ENCODE measurements around the gene FAM221A. TPM values are rescaled to one million over a fixed set of nuclear protein-coding genes. Genes with fewer than 3 reads are reported as not detected.
"Not testable (repeated sequence)": the region's sequence is repeated elsewhere in the genome, so short reads cannot be mapped to it uniquely, and the experiment has no call there.

FAM221A gene
- total RNA-seq, 3 donors from 2014 or later = 12.2 to 18.1 (median 13.1) TPM

DNA sequence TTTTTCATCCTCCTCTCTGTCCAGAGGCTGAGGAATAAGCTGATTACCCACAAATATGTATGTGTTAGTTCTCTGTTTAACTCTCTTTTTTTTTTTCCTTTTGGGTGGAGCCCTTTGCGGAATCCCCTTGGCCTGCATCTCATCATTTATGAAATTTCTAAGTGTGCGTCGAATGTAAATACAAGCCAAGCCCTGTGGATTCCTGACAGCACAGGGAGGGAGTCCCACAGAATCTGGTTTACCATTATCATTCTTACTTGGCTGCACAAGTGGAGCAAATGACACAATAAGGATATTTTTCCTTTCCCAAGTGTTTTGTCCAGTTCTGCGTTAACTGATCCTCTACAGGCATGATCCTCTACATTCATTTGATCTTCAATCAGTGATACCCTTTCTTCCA is 41.5 kb downstream of the FAM221A start:
- no peaks in the 10 kb centered on the region for H3K36me3 ChIP-seq
- no peaks in the 10 kb centered on the region for H3K9me3 ChIP-seq
- TF ChIP-seq POLR2AphosphoS5 (IDR thresholded peaks at IDR 0.05) = no peak
- TF ChIP-seq POLR2A (IDR thresholded peaks at IDR 0.05) = no peak
- TF ChIP-seq, protein P1, sequence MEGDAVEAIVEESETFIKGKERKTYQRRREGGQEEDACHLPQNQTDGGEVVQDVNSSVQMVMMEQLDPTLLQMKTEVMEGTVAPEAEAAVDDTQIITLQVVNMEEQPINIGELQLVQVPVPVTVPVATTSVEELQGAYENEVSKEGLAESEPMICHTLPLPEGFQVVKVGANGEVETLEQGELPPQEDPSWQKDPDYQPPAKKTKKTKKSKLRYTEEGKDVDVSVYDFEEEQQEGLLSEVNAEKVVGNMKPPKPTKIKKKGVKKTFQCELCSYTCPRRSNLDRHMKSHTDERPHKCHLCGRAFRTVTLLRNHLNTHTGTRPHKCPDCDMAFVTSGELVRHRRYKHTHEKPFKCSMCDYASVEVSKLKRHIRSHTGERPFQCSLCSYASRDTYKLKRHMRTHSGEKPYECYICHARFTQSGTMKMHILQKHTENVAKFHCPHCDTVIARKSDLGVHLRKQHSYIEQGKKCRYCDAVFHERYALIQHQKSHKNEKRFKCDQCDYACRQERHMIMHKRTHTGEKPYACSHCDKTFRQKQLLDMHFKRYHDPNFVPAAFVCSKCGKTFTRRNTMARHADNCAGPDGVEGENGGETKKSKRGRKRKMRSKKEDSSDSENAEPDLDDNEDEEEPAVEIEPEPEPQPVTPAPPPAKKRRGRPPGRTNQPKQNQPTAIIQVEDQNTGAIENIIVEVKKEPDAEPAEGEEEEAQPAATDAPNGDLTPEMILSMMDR (IDR thresholded peaks at IDR 0.05) = no peak
- no peaks in the 10 kb centered on the region for H3K27me3 ChIP-seq
- H3K4me3 ChIP-seq = no peak overlapping the region
- no peak for DNase-seq (ENCODE audit: low spot score in 2 of 2)
- intact Hi-C loops (cut with DNase I; ENCODE audit: low total_unique reads) = no loop called here
- no peaks in the 10 kb centered on the region for H3K4me1 ChIP-seq
- H3K27ac ChIP-seq = no peak overlapping the region

DNA sequence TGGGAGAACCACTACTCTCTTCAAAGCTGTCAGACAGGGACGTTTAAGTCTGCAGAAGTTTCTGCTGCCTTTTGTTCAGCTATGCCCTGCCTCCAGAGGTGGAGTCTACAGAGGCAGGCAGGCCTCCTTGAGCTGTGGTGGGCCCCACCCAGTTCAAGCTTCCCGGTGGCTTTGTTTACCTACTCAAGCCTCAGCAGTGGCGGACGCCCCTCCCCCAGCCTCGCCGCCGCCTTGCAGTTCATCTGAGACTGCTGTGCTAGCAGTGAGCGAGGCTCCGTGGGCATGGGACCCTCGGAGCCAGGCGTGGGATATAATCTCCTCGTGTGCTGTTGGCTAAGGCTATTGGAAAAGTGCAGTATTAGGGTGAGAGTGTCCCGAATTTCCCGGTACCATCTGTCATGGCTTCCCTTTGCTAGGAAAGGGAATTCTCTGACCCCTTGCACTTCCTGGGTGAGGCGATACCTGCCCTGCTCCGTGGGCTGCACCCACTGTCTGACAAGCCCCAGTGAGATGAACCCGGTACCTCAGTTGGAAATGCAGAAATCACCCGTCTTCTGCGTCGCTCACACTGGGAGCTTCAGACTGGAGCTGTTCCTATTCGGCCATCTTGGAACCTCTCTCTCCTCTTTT is 42.7 kb downstream of the FAM221A start:
- H3K27me3 ChIP-seq; H3K4me3 ChIP-seq; DNase-seq (ENCODE audit: low spot score in 2 of 2); H3K4me1 ChIP-seq; H3K36me3 ChIP-seq; H3K27ac ChIP-seq; intact Hi-C loops (cut with DNase I; ENCODE audit: low total_unique reads); H3K9me3 ChIP-seq: not testable (repeated sequence)

DNA sequence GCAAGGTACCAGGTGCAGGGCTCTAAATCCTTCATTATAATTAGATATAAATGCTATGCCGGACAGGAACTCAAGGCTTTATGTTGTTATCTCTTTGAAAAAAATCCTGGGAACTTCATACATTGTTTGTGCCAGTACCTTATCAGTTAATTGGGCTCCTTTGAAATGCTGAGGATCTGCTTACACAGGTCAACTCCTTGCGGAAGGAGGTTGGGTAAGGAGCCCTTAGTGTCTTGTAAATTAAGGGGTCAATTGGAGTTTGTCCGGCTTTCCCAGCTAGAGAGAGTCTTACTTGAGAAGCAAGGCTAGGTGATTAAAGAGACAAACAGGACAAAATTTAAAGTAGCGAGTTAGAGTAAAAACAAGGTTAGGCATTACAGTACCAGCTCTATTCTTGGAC is 44.1 kb downstream of the FAM221A start:
- H3K36me3 ChIP-seq; H3K9me3 ChIP-seq; H3K4me3 ChIP-seq; H3K27ac ChIP-seq; intact Hi-C loops (cut with DNase I; ENCODE audit: low total_unique reads); DNase-seq (ENCODE audit: low spot score in 2 of 2); H3K4me1 ChIP-seq; H3K27me3 ChIP-seq: not testable (repeated sequence)

DNA sequence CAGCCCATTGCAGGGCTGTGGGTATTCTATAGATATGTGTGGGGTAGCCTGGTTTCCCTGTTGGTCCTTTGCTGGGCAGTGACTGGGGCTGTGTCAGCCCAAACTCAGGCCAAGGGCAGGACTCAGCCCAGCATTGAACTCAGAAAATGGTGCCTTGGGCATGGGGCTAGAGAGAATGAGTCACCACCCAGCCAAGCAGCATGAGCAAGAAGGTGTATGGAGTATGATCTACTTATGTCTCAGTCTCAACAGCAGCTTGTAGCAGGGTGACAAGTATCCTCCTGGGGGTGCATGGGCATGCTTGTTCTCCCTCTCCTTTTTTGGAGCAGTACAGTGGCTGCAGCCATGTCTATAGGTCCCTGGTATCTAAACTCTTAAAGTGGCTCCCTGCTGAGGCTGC is 62.1 kb downstream of the FAM221A start:
- Histone ChIP-seq H3K27me3 (no peaks in the 10 kb centered on the region), H3K9me3 (peaks cover 15 to 21% of the 10 kb centered on the region in 2 donors), H3K36me3 (no peaks in the 10 kb centered on the region), H3K4me1 (no peaks in the 10 kb centered on the region), H3K27ac (no peak overlapping the region), H3K4me3 (no peak overlapping the region)
- intact Hi-C loops (cut with DNase I; ENCODE audit: low total_unique reads) = no loop called here
- TF ChIP-seq POLR2A (IDR thresholded peaks at IDR 0.05) (no peak), POLR2AphosphoS5 (IDR thresholded peaks at IDR 0.05) (no peak)
- TF ChIP-seq, protein P1 (IDR thresholded peaks at IDR 0.05) = no peak
- no peak for DNase-seq (ENCODE audit: low spot score in 2 of 2)

DNA sequence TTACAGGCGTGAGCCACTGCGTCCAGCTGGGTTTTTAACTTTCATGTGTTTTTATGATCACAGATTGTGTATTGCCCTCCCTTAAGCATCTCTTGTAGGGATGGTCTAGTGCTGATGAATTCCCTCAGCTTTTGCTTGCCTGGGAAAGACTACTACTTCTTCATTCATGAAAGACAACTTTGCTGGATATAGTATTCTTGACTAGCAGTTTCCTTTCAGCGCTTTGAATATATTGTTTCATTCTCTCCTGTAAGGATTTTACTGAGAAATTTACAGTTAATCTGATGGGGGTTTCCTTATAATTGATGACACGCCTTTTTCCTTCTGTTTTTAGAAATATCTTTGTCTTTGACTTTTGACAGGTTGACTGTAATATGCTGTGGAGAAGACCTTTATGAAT is 63.2 kb downstream of the FAM221A start:
- Histone ChIP-seq H3K27ac (no peak overlapping the region), H3K36me3 (no peaks in the 10 kb centered on the region), H3K9me3 (peaks cover 15 to 21% of the 10 kb centered on the region in 2 donors), H3K27me3 (no peaks in the 10 kb centered on the region), H3K4me3 (no peak overlapping the region), H3K4me1 (no peaks in the 10 kb centered on the region)
- intact Hi-C loops (cut with DNase I; ENCODE audit: low total_unique reads) = no loop called here
- TF ChIP-seq, protein P1 (IDR thresholded peaks at IDR 0.05) = no peak
- TF ChIP-seq POLR2A (IDR thresholded peaks at IDR 0.05) (no peak), POLR2AphosphoS5 (IDR thresholded peaks at IDR 0.05) (no peak)
- no peak for DNase-seq (ENCODE audit: low spot score in 2 of 2)

DNA sequence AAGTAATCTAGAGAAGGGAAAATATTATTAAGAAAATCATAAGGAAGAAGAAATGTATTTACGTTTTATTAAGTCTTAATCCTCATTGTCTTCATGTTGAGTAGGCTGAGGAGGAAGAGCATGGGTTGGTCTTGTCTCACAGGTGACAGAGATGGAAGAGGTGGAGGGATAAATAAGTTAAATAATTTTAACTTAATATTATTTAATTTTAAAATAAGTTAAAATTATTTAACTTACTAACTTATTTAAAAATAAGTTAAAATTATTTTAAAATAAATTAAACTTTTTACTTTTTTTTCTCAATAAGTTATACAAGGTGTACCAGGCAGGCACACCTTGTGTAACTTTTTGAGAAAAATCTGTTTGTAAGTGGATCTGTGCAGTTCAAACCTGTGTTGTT is 66.6 kb downstream of the FAM221A start:
- H3K9me3 ChIP-seq = peaks cover 14 to 21% of the 10 kb centered on the region in 2 donors
- H3K27me3 ChIP-seq = no peaks in the 10 kb centered on the region
- intact Hi-C loops (cut with DNase I; ENCODE audit: low total_unique reads) = no loop called here
- TF ChIP-seq POLR2A (IDR thresholded peaks at IDR 0.05) (no peak), POLR2AphosphoS5 (IDR thresholded peaks at IDR 0.05) (no peak)
- TF ChIP-seq, protein P1 (IDR thresholded peaks at IDR 0.05) = no peak
- no peaks in the 10 kb centered on the region for H3K36me3 ChIP-seq
- H3K4me1 ChIP-seq = no peaks in the 10 kb centered on the region
- no peak overlapping the region for H3K27ac ChIP-seq
- no peak for DNase-seq (ENCODE audit: low spot score in 2 of 2)
- no peak overlapping the region for H3K4me3 ChIP-seq
